H1 (cell line): ENCODE measurements around the gene BRME1. TPM values are rescaled to one million over a fixed set of nuclear protein-coding genes. Genes with fewer than 3 reads are reported as not detected.

ENCODE experiments used
- BRCA1 ChIP-seq: IDR thresholded peaks from 2 replicates; pipeline ENCODE4 v1.6.1; 2012; ENCODE audit warnings: low read depth, low read length, improper control_type of control experiment
- TCF12 ChIP-seq: IDR thresholded peaks from 2 replicates; pipeline ENCODE4 v1.6.1; 2011; ENCODE audit warnings: low read depth, mild to moderate bottlenecking, low read length
- USF2 ChIP-seq: IDR thresholded peaks from 2 replicates; pipeline ENCODE4 v1.6.1; 2011; ENCODE audit warnings: low read length, improper control_type of control experiment
- polyA plus RNA-seq, 7 experiments: library from polyadenylated mRNA; depleted of rRNA in 3 of 7; stranded (reverse) in 5 of 7; unstranded in 2 of 7; fragments of >200 nt in 5 of 7; fragments of 200-250 nt in 2 of 7; gene quantifications; 1 replicate in 5 of 7; 2 replicates in 1 of 7; 4 replicates in 1 of 7; pipeline versions ENCODE4 v1.2.1 to v1.2.3, GENCODE V29; 2011 to 2013; ENCODE audit warnings: missing spikeins in 2 of 7, mixed read lengths in 2 of 7
- total RNA-seq: library from RNA; stranded (reverse); fragmentation: NEBNext Ultra II Directional; extraction: Animal tissue kit (Norgen Biotek cat#: 25700); gene quantifications from 2 replicates; pipeline ENCODE4 v1.2.1, GENCODE V29; 2021

Gene BRME1
- total and polyA plus RNA-seq, 2 of the 8 experiments (the other 6 are each of a cell fraction or from before 2014, with no cell fraction given) = 4.6 to 4.7 TPM

DNA sequence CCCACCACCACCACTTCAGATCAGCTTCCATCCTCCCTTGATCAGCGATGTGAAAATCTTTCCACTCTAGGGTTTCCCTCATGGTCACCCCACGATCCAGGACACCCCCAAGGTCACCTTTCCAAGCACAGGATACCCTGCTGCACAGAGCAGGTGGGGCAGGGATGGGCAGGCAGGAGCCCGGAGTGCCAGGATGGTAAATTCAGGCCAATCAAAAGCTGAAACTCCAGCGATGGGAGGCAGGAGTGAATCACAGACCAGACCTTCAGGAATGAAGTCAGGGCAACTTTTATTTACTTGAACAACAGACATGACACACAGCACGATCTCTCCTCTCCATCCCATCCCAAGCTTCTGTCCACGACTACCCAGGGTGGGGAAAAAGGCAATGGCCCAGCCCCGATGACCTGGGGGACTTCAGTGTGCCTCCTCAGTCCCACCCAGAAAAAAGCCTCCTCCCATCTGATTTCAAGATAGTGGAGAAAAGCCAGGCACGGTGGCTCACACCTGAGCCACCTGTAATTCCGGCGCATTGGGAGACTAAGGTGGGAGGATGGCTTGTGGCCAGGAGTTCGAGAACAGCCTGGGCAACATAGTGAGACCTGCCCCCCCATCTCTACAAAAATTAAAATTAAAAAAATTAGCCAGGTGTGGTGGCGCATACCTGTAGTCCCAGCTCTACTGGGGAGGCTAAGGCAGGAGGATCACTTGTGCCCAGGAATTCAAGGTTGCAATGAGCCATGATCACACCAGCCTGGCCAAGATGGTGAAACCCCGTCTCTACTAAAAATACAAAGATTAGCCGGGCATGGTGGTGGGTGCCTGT, 71.5 kb downstream of the BRME1 start (continued):
- TF ChIP-seq USF2 = no peak
- no peak for TF ChIP-seq TCF12
- TF ChIP-seq BRCA1 = no peak
